ENCODE measurements around the gene ATRN. TPM values are rescaled to one million over a fixed set of nuclear protein-coding genes. Genes with fewer than 3 reads are reported as not detected.
"Not testable (repeated sequence)": the region's sequence is repeated elsewhere in the genome, so short reads cannot be mapped to it uniquely, and the experiment has no call there.

Gene ATRN
- total and polyA plus RNA-seq, 2 donors (not counting 3 experiments of a cell fraction or from before 2014, with no cell fraction given): 32.3 to 33.1 TPM

GRCh38 chr20:3510110-3510509 lies 39.3 kb downstream of the ATRN start:
- POLR2A ChIA-PET: no interaction called here
- dilution Hi-C loops (cut with MboI; ENCODE audit: extremely low pct_ligation_motif_present, low sequenced_read_pairs): no loop called here

DNA sequence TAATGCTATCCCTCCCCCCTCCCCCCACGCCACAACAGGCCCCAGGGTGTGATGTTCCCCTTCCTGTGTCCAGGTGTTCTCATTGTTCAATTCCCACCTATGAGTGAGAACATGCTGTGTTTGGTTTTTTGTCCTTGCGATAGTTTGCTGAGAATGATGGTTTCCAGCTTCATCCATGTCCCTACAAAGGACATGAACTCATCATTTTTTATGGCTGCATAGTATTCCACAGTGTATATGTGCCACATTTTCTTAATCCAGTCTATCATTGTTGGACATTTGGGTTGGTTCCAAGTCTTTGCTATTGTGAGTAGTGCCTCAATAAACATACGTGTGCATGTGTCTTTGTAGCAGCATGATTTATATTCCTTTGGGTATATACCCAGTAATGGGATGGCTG lies 41.4 kb downstream of the ATRN start:
- H3K4me3 ChIP-seq (replicated peaks in 1 of 3; ENCODE audit: insufficient read depth in 1 of 3, low read depth in 1 of 3, low read length in 3 of 3); H3K9me3 ChIP-seq (replicated peaks; ENCODE audit: control insufficient read depth, insufficient read depth, low read length); H4K20me1 ChIP-seq (replicated peaks; ENCODE audit: control insufficient read depth, extremely low read depth, insufficient read depth, low read length); H3K36me3 ChIP-seq (ENCODE audit: control insufficient read depth in 2 of 2, extremely low read depth in 1 of 2, insufficient read depth in 2 of 2, low read length in 2 of 2); intact Hi-C loops (cut with micrococcal nuclease); POLR2A ChIA-PET; H3K9ac ChIP-seq (replicated peaks; ENCODE audit: extremely low read depth, insufficient read depth, low read length); H3K4me1 ChIP-seq (ENCODE audit: control insufficient read depth, extremely low read depth, insufficient read depth, low read length); H3K27ac ChIP-seq (ENCODE audit: insufficient read depth, low read depth, low read length); H2AFZ ChIP-seq (ENCODE audit: low read depth, low read length); CTCF ChIA-PET; FAIRE-seq; dilution Hi-C loops (cut with MboI; ENCODE audit: extremely low pct_ligation_motif_present, low sequenced_read_pairs); H3K79me2 ChIP-seq (ENCODE audit: control insufficient read depth, insufficient read depth, low read length); H3K27me3 ChIP-seq (ENCODE audit: control insufficient read depth in 2 of 2, insufficient read depth in 2 of 2, low read length in 2 of 2); BruUV-seq (replicated peaks); H3K9me1 ChIP-seq (replicated peaks; ENCODE audit: control insufficient read depth, extremely low read depth, insufficient read depth, low read length); DNase-seq (ENCODE audit: low read depth, low spot score); H3K4me2 ChIP-seq (ENCODE audit: insufficient read depth, low read length): not testable (repeated sequence)

More at GRCh38 chr20:3510110-3510509, 39.3 kb downstream of the ATRN start:
- no peak overlapping the region for H3K4me2 ChIP-seq (ENCODE audit: insufficient read depth, low read length)
- CTCF ChIA-PET: interaction anchor here (1.0 kb wide), 1 partner anchor 11 kb away, joined by 3 read pairs; no protein-coding TSS in a partner anchor
- no peak overlapping the region for H3K27ac ChIP-seq (ENCODE audit: insufficient read depth, low read depth, low read length)
- no peaks in the 10 kb centered on the region for H3K9me1 ChIP-seq (replicated peaks; ENCODE audit: control insufficient read depth, extremely low read depth, insufficient read depth, low read length)
- no peaks in the 10 kb centered on the region for H3K4me1 ChIP-seq (ENCODE audit: control insufficient read depth, extremely low read depth, insufficient read depth, low read length)
- H4K20me1 ChIP-seq (replicated peaks; ENCODE audit: control insufficient read depth, extremely low read depth, insufficient read depth, low read length): peaks cover 2% of the 10 kb centered on the region
- no peaks in the 10 kb centered on the region for H3K27me3 ChIP-seq (ENCODE audit: control insufficient read depth in 2 of 2, insufficient read depth in 2 of 2, low read length in 2 of 2)
- FAIRE-seq: no peak
- no peak for TF ChIP-seq GATA2 (IDR thresholded peaks at IDR 0.05; ENCODE audit: insufficient read depth, insufficient read length, low read depth, low read length)
- no peak for TF ChIP-seq FOS (IDR thresholded peaks at IDR 0.05; ENCODE audit: borderline replicate concordance, insufficient read depth, low read length)
- no peak for TF ChIP-seq MYC (IDR thresholded peaks at IDR 0.05; ENCODE audit: low read depth, low read length)
- TF ChIP-seq POLR2AphosphoS5 (IDR thresholded peaks at IDR 0.05; ENCODE audit: insufficient read depth, low read depth, low read length): no peak
- no peak for TF ChIP-seq CTCF (IDR thresholded peaks at IDR 0.05; ENCODE audit: extremely low read depth in 1 of 2, insufficient read depth in 1 of 2, low read depth in 1 of 2, low read length in 2 of 2)
- TF ChIP-seq EZH2 (IDR thresholded peaks at IDR 0.05; ENCODE audit: borderline replicate concordance, low read depth, low read length, severe bottlenecking): no peak
- no peak for TF ChIP-seq JUN (IDR thresholded peaks at IDR 0.05; ENCODE audit: borderline replicate concordance, insufficient read depth, insufficient read length, low read depth)
- no peak for TF ChIP-seq MAX (IDR thresholded peaks at IDR 0.05; ENCODE audit: insufficient read depth, insufficient read length)
- no peak for TF ChIP-seq POLR2A (IDR thresholded peaks at IDR 0.05; ENCODE audit: low read depth, low read length)
- DNase-seq (ENCODE audit: low read depth, low spot score): peak; percentile 35
- intact Hi-C loops (cut with micrococcal nuclease): no loop called here
- no peaks in the 10 kb centered on the region for H3K9me3 ChIP-seq (replicated peaks; ENCODE audit: control insufficient read depth, insufficient read depth, low read length)
- no peak overlapping the region for H2AFZ ChIP-seq (ENCODE audit: low read depth, low read length)
- no peak overlapping the region for H3K4me3 ChIP-seq (replicated peaks in 1 of 3; ENCODE audit: insufficient read depth in 1 of 3, low read depth in 1 of 3, low read length in 3 of 3)
- H3K36me3 ChIP-seq (ENCODE audit: control insufficient read depth in 2 of 2, extremely low read depth in 1 of 2, insufficient read depth in 2 of 2, low read length in 2 of 2): no peaks in the 10 kb centered on the region
- BruUV-seq (replicated peaks): no TSS peak
- no peaks in the 10 kb centered on the region for H3K79me2 ChIP-seq (ENCODE audit: control insufficient read depth, insufficient read depth, low read length)
- no peak overlapping the region for H3K9ac ChIP-seq (replicated peaks; ENCODE audit: extremely low read depth, insufficient read depth, low read length)
